Endothelial cell of umbilical vein (primary cell): ENCODE results near the gene PLEKHM2.

Source experiments
- CTCF ChIP-seq, 2 donors: IDR thresholded peaks; 1 replicate in 1 of 2; 2 replicates in 1 of 2; pipeline ENCODE4 v1.5.1; 2011; ENCODE audit warnings: low read length in 2 of 2, mild to moderate bottlenecking in 2 of 2, moderate library complexity in 2 of 2, control low read depth in 1 of 2, inconsistent platforms in 1 of 2, low read depth in 1 of 2; ENCODE audit not compliant: insufficient read depth in 1 of 2; ENCODE audit errors: extremely low read depth in 1 of 2
- EZH2 ChIP-seq: IDR thresholded peaks from 2 replicates; pipeline ENCODE4 v1.6.1; 2012; ENCODE audit warnings: borderline replicate concordance, low read depth, mild to moderate bottlenecking, moderate library complexity, low read length, inconsistent platforms; ENCODE audit not compliant: severe bottlenecking
- GATA2 ChIP-seq: IDR thresholded peaks from 2 replicates; pipeline ENCODE4 v1.7.0; 2011; ENCODE audit warnings: low read depth, mild to moderate bottlenecking, moderate library complexity, mixed read lengths, low read length; ENCODE audit not compliant: insufficient read length, insufficient read depth
- JUN ChIP-seq: IDR thresholded peaks from 2 replicates; pipeline ENCODE4 v1.6.1; 2011; ENCODE audit warnings: borderline replicate concordance, low read depth; ENCODE audit not compliant: insufficient read length, insufficient read depth
- MYC ChIP-seq: IDR thresholded peaks from one replicate; pipeline ENCODE4 v1.6.1; 2011; ENCODE audit warnings: mild to moderate bottlenecking, low read depth, low read length
- POLR2A ChIP-seq: IDR thresholded peaks from 2 replicates; pipeline ENCODE4 v1.6.1; 2012; ENCODE audit warnings: low read depth, mild to moderate bottlenecking, control low read depth, low read length
- POLR2AphosphoS5 ChIP-seq: IDR thresholded peaks from 2 replicates; pipeline ENCODE4 v1.6.1; 2012; ENCODE audit warnings: low read depth, mild to moderate bottlenecking, control low read depth, low read length, moderate library complexity; ENCODE audit not compliant: insufficient read depth
- TF ChIP-seq, protein P1 (sequence below): IDR thresholded peaks from 2 replicates; pipeline ENCODE4 v1.6.1; 2011; ENCODE audit not compliant: insufficient read depth, insufficient read length

GRCh38 chr1:15669074-15669473 lies 15.0 kb upstream of the PLEKHM2 start:
- no peak for TF ChIP-seq CTCF (IDR thresholded peaks at IDR 0.05; ENCODE audit: extremely low read depth in 1 of 2, insufficient read depth in 1 of 2, low read depth in 1 of 2, low read length in 2 of 2)
- TF ChIP-seq, protein P1, sequence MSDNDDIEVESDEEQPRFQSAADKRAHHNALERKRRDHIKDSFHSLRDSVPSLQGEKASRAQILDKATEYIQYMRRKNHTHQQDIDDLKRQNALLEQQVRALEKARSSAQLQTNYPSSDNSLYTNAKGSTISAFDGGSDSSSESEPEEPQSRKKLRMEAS, result no peak
- TF ChIP-seq GATA2, result no peak
- TF ChIP-seq EZH2, result no peak
- no peak for TF ChIP-seq POLR2A
- TF ChIP-seq JUN, result no peak
- no peak for TF ChIP-seq MYC
- TF ChIP-seq POLR2AphosphoS5, result no peak
